Occipital lobe (tissue), 2 donors: Measurements from ENCODE around the gene ITLN2. TPM values are rescaled to one million over a fixed set of nuclear protein-coding genes. Genes with fewer than 3 reads are reported as not detected.
"Not testable (repeated sequence)": the region's sequence is repeated elsewhere in the genome, so short reads cannot be mapped to it uniquely, and the experiment has no call there.

Source experiments
- DNase-seq: peaks from one replicate; lab custom pipeline; 2025; lab: John Stamatoyannopoulos, UW
- total RNA-seq: library from RNA; depleted of rRNA; stranded (reverse); fragments of >200 nt; gene quantifications from one replicate; pipeline ENCODE4 v1.2.3, GENCODE V29; 2014

Gene ITLN2
- total RNA-seq = not detected

DNA sequence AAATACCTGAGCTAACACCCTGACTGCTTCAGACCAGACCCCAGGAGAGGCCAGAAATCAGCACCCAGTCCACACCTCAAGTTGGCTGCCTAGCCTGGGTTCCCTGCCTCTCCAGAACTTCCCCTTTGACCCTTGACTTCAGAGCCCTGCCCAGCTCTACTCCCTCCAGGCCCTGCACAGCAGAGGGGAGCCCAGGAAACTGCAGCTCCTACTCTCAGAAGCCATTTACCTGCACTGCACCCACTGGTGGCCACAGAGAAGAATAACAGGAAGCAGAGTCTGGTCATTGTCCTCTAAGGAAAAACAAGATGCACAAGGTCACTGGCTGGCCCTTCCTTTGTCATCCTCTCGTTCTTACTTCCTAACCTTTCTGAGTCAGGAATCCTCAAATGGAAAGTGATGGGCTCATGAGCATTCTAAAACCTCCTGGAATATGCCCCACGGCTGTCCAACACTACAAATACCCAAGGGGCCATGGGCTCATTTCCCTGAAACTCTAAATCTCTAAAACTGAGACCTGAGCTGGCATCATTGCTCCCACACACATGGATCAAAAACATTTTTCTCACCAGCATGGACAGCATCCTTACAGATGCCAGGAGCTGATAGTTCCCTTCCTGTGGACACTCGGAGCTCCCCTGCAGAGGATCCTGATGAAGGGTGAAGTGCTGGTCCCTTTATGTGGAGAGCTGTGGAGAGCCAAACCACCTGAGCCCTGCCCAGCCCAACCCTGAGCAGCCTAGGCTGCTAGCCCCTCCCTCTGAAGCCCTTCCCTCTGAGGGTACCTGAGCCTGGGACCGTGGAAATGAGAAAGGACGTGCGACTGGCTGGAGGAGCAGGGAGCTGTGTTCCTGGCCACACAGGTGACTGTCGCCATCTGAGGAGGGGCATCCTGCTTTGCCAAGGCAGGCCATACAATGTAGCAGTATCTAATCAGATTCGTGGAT is at the start of gene ITLN2:
Gene ITLN2, minus strand, starts transcription at position 652 of the 947 bp plus-strand sequence. Its CDS starts 68 bp downstream, at position 584.
- DNase-seq = no peak

DNA sequence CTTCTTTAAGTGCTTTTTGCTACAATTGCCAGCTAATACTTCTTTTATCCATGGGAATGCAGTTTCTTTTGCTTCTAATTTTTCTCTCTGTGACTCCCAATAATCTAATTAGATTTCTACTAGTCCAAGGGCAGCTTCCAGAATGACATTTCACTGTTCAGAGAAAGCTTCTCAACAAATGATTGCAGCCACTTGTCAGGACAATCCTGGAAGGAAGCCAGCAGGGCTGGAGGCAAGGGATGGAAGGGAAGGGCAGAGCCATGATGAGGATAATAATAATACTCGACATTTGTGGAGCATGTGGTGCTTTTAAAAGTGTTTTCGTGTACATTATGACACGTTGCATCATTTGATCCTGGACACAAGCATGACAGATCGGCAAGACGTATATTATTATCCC is 46.9 kb upstream of the ITLN2 start:
- no peak for DNase-seq

DNA sequence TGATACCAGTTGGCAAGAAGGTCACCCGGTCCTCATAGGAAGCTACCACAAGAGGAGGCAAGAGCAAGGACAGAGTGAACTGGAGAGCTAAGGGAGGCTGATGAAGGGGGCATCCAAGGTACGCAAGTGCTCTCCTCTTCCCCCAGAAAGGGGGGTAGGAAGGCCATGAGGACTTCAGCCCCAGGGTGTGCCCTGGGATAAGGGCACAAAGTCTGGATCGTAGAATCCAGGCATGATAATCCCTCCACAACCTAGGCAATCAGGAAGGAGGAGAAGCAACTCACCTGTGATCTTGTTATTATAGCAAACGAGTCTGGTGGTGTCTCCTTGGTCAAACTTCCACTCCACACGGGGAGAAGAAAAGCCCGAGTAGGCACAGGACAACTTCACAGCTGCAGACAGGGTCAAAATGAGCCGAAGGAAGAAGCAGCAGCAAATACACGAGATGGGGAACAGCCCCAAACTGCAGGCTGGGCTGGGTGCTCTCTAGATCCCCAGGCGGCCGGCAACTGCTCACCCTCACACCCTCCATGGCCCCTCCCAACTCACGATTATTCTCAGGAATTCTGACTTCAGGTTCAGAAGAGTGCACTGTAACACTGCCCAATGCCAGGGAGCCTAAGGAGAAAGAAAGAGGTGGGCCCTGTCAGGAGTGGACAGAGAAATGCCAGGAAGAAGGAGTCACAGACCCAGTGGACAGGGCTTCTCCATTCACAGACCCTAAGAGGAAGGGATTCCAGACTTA is 46.3 kb upstream of the ITLN2 start:
- no peak for DNase-seq

DNA sequence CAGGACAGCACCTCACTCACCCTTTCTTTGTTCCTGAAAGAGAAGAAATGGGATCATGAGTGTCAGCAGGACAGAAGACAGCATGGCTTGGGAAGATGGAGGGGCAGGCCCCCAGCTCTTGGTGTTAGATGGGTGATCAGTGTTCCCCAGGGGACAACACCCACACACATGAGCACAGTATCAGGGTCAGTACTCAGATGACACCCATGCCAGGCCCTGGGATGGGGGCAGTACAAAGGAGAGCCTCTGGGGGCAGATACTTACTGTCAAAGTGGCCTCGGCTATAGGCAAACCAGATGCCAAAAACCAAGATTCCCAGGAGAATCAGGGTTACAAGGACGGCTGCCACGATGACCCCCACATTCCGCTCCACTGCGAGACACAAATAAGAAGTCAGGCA is 44.8 kb upstream of the ITLN2 start:
- DNase-seq = no peak

DNA sequence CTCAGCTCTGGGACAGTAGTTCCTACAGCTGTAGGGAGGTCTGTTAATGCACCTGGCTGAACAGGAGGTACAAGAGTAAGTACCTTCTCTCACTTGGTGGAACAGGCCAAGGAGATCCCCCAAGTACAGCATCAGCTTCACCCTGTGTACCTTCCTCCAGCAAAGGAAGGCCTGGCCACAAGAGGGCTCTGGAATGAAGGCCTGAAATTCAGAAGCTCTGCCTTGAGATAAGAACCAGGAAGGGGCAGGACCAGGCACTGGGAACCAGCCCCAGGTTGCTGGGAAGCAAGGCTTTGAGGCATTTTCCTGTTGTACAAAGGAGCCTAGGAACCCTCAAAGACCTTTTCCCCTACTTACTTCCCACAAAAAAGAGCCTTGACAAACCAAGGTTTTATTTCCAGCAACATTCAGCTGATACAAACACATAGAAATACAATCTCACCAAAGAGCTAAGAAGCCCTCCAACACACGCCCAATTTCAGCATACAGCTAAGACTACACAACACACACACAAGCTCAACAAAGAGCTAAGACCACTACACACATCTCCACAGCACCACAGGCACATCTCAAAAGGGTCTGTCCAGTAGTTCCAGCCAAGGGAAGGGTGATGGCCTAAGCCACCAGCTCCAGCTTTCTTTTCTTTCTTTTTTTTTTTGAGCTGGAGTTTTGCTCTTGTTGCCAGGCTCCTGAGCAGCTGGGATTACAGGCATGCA is 42.9 kb upstream of the ITLN2 start:
- no peak for DNase-seq

DNA sequence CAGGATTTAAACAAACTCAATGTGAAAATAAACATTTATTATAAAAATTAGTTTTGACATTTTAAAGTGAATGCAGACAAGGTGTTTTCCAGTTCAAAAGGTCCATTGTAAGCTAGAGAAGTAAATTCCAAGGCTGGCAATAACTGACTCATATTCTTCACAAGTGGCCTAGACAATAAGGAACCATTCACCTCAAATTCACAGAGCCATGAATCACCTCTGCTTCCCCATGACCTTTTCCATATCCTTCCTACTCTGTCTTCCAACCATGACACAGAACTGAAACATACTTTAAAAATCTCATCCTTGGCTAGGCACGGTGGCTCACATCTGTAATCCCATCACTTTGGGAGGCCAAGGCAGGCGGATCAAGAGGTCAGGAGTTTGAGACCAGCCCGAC is 41.6 kb upstream of the ITLN2 start:
- DNase-seq = no peak

DNA sequence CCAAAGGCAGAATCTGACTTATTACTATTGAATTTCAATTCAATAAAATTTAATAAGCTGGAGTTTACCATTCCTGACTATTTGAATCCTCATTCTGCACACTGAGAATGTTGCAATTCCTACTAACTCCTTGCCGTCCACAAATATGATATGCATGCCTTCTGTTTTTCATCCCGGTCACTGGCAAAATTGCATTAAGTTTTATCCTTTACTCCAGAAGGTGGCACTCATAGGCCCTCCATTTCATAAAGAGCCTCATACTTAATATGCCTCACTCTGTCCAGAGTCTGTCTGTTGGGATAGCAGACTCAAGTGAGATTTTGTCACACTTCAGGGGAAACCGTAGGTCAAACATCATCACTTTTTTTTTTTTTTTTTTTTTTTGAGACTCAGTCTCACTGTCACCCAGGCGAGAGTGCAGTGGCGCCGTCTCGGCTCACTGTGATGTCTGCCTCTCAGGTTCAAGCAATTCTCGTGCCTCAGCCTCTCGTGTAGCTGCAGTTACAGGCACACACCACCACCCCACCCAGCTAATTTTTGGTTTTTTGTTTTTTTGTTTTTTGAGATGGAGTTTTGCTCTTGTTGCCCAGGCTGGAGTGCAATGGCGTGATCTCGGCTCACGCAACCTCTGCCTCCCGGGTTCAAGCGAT is 39.1 kb upstream of the ITLN2 start:
- no peak for DNase-seq

DNA sequence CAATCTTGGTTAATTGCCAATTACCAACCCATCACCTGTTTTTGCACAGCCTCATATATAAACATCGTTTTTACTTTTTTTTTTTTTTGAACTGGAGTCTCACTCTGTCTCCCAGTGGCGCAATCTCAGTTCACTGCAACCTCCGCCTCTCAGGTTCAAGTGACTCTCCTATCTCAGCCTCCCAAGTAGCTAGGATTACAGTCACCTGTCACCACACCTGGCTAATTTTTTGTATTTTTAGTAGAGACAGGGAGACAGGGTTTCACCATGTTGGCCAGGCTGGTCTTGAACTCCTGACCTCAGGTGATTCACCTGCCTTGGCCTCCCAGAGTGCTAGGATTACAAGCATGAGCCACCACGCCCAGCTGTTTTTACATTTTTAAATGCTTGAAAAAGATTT is 37.4 kb upstream of the ITLN2 start:
- not testable (repeated sequence) for DNase-seq

DNA sequence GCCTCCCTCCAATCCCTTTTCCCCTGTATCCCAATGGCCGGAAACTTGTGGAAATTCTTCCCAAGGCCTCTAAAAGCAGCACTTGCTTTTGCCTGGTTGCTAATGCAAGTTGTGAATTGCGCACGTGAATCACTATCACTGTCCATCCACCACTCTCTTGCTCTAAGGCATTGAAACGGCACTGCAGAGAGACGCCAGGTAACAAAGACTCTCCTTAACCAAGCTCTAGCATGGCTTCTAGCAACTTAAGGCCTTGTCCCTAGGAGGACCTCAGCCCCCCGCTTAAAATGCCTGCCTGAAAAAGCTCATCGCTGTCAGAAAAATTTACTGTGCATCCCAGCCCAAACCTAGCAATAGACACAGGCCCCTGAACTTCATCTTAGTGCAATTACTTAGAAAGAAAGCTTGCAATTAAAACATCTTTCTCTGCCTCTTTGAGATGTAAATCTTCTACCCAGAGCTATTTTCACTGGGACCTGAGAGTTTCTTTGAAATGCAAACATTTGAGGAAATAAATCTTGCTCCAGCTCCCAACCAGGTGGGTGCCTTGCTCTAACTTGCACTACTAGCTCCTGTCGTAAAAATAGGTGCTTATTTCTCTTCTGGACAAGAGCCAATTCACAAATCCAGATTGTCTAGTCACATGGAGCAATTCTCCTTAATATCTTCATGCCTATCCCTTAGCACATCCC is 32.9 kb upstream of the ITLN2 start:
- DNase-seq = no peak

DNA sequence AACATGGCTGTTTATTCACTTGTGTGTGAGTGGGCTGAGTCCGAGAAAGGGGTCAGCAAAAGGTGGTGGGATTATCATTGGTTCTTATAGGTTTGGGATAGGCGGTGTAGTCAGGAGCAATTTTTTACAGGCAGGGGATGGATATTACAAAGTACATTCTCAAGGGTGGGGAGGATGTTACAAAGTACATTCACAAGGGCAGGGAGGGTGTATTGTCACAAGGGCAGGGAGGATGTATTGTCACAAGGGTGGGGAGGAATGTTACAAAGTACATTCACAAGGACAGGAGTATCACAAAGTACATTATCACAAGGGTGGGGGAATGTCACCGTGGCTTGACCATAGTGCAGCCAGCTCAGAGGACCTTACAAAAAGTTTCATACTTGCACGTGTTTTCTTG is 31.1 kb upstream of the ITLN2 start:
- no peak for DNase-seq

DNA sequence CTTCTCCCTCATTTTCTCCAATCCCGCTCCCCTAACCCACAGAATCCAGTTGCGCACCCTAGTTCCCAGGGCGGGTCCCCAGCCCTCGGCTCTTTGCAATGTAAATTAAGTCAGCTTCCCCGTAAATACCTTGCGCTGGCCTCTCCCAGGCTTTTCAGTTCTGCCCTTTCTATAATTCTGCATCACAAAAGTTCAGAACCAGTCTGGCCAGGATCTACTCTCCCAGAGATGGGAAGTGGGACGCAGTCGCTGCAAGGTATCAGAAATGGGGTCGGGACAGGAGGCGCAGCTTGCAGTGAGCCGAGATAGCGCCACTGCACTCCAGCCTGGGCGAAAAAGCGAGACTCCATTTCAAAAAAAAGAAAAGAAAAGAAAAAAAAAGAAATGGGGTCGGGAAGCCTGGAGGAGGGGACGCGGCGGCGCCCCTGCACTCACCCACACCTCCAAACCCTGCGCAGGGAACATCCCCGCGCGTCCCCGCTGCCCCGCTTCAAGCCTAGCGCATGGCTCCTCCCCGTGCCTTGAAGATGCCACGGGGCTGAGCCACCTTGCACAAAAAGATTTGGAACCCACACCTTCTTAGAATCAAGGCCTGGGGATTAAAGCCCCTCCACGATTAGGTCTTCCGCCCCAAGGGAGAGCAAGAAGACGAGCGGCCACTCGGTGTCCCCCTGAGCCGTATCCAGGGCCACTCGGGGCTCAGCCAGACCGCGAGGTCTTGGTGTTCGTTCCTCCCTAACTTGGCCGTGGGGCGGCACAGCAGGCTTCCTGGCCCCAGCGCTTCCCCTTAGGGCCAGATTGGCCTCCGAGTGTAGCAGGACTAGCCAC is 27.2 kb upstream of the ITLN2 start:
- DNase-seq = no peak

DNA sequence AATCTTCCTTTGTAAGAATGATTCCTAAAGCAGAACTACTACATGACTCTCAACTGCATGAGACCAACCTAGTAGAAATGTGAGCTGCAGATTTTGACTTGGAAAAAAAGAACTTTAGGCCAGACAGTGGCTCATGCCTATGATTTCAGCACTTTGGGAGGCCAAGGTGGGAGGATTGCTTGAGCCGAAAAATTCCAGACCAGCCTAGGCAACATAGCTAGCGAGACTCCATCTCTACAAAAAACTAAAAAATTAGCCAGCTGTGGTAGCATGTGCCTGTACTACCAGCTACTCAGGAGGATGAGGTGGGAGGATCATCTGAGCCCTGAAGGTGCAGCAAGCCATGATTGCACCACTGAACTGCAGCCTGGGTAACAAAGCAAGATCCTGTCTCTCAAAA is 24.7 kb upstream of the ITLN2 start:
- DNase-seq = no peak

DNA sequence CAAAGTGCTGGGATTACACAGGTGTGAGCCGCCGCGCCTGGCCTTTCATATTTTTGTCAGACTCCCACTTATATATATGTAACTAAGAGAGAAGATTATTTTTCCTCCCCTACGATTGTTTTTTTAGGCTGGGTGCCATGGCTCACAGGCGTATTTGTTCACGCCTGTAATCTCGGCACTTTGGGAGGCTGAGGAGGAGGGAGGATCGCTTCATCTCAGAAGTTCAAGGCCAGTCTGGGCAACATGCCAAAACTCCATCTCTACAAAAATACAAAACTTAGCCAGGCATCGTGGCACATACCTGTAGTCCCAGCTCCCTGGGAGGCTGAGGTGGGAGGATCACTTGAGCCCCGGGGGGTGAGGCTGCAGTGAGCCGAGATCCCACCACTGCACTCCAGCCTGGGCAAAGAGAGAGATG is 23.9 kb upstream of the ITLN2 start:
- no peak for DNase-seq

DNA sequence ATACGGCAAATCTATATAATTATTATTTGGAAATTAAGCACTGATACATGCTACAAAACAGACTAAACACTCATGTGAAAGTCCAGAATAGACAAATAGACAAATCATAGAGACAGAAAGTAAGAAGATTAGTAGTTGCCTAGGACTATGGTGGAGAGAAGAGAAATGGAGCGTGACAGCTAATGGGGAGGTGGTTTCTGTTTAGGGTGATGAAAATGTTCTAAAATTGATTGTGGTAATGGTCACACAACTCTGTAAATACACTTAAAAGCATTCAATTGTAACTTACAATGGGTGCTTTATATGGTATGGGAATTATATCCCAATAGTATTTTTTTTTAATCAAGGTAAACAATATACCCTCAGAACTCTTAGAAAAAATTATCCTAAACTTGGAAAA is 20.4 kb upstream of the ITLN2 start:
- DNase-seq = no peak

DNA sequence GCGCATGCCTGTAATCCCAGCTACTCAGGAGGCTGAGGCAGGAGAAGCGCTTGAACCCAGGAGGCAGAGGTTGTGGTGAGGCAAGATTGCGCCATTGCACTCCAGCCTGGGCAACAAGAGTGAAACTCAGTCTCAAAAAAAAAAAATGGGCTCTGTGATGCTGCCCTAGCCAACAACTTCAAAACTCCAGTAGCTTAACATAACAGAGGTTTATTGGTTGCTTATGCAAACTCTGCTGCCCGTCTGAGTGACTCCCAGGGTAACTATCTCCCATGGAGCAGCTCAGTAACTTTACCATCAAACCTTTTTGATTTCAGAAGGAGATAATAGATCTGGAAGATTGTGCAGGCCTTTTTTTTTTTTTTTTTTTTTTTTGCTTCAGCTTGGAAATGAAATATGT is 18.9 kb upstream of the ITLN2 start:
- no peak for DNase-seq

DNA sequence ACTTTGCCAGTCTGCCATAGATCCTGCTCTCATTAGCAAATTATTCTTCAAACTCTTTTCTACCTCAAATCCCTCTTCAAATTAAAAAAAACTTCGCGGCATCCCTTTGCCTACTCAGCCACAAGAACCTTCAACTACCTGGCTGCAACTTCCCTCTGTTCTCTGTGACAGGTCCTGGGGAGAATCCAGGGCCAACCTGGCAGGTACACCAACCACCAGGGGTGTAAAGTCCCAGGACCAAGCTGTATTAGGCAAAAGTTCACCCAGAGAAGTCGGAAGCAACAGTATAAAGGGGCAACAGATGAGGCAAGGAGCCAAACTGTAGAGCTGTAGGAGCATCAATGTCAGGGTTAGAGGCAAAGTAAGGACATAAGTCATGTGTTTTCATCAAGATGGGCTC is 18.3 kb upstream of the ITLN2 start:
- DNase-seq = no peak

DNA sequence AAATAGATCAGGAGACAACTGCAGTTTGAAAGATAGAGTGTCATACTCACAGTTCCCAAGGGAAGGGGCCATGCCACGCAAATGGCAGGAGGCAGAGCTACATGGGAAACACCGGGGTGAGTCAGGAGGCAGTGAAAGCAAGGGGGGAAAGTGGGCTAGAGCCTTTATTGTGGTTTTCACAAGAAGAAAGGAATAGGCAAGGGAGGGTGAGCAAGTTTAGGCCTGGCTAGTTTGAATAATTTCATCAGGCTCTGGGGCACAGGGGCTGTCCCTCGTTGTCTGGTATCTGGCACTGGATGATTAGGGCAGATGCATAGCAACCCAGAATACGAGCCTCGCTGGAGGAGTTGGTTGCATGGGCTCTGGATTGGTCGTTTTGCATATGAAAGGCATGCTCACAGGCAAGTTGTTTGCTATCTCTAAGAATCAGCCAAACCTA is 17.0 kb upstream of the ITLN2 start:
- DNase-seq = no peak

DNA sequence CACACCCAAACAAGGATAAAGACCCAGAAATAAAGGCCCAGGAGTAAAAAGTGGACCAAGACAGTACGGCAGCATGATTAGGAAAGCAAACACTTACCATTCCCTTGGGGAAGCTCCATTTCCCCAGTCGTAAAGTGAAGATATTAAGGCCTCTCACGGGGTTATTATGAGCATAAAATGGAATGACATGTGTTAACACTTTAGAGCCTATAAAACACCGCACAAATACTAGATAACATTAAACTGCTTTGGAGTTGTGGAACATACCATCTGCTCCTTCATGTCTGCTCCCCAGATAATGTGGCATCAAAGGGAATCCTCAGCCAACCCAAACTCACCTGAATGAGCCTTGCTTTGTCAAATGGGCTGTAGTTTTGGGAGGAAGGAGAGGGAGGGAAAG is 8.9 kb upstream of the ITLN2 start:
- DNase-seq = no peak

DNA sequence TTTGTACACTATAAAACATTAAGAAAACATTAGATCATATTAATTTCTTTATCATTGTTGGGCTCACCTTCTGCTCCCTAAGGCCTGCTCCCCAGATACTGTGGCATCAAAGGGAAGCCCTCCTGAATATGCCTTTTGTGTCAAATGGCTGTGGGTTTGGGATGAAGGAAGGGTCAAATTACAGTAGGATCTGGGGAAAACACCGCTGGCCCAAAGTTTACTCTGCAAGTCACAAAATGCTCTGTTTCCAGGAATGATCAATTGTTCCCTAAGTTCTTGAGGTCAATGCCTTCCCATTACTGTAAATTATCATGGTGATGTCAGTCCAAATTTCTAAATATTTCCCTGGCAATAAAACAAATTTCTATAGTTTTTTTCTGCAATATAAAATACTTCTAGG is 6.8 kb upstream of the ITLN2 start:
- no peak for DNase-seq

DNA sequence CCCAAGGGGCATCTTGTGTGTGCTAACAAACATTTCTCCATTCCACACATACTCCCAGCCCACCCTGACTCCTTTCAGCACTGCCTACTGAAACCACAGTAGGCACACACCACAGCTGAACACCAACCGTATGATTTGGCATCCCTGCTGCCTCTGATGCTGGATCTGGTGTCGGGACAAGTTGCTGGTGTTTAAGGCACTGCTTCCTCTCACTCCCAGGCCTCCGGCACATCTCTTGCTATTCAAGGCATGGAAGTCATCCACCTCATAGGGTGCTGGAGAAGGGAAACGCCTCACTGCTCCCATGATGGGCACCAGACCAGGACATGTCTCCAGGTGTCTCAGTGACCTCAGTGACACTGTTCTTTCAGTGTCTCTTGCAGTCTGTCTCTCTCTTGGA is 2.4 kb upstream of the ITLN2 start:
- no peak for DNase-seq
